ENCODE results near the gene PAM.

The PAM gene

GRCh38 chr5:102794677-102795331 is 39.7 kb downstream of the PAM start:
- DNase-seq (ENCODE audit: low read depth, low spot score): no peak
- H3K4me3 ChIP-seq (ENCODE audit: low read depth, low read length): no peak overlapping the region
- no peak for TF ChIP-seq CTCF (IDR thresholded peaks at IDR 0.05; ENCODE audit: low read depth, low read length)
- in situ Hi-C loops (cut with HindIII; ENCODE audit: low sequenced_read_pairs): no loop called here

DNA sequence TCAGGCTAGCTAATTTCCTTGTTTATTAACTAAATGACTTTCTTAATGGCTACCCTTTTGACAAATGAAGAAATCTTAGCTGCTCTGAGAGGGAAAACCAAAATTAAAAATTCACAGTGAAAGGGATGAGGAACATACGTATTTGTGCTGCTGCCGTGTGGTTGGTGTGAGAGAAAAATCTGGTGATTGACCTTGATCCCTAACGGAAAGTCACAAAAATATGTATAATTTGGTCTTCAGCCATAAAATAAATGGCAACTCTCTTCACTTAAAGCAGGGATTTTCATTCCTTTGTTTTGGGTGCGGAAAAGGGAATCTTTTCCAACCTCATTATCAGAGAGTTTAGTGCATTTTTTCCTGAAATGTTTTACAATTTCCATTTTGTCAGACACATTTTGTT is 40.4 kb downstream of the PAM start:
- TF ChIP-seq CTCF (IDR thresholded peaks at IDR 0.05; ENCODE audit: low read depth, low read length): no peak
- no peak overlapping the region for H3K4me3 ChIP-seq (ENCODE audit: low read depth, low read length)
- DNase-seq (ENCODE audit: low read depth, low spot score): no peak
- in situ Hi-C loops (cut with HindIII; ENCODE audit: low sequenced_read_pairs): no loop called here

GRCh38 chr5:102796009-102796408 is 40.9 kb downstream of the PAM start:
- DNase-seq (ENCODE audit: low read depth, low spot score): no peak
- no peak overlapping the region for H3K4me3 ChIP-seq (ENCODE audit: low read depth, low read length)
- no peak for TF ChIP-seq CTCF (IDR thresholded peaks at IDR 0.05; ENCODE audit: low read depth, low read length)
- in situ Hi-C loops (cut with HindIII; ENCODE audit: low sequenced_read_pairs): no loop called here

- in situ Hi-C loops (cut with HindIII; ENCODE audit: low sequenced_read_pairs): no loop called here
- TF ChIP-seq CTCF (IDR thresholded peaks at IDR 0.05; ENCODE audit: low read depth, low read length): no peak
Observed at GRCh38 chr5:102796498-102796897, 41.4 kb downstream of the PAM start.

GRCh38 chr5:102797322-102797884 is 42.3 kb downstream of the PAM start:
- in situ Hi-C loops (cut with HindIII; ENCODE audit: low sequenced_read_pairs): no loop called here
- no peak for DNase-seq (ENCODE audit: low read depth, low spot score)
- TF ChIP-seq CTCF (IDR thresholded peaks at IDR 0.05; ENCODE audit: low read depth, low read length): no peak
- no peak overlapping the region for H3K4me3 ChIP-seq (ENCODE audit: low read depth, low read length)

More at GRCh38 chr5:102796498-102796897, 41.4 kb downstream of the PAM start:
- no peak for DNase-seq (ENCODE audit: low read depth, low spot score)
- H3K4me3 ChIP-seq (ENCODE audit: low read depth, low read length): no peak overlapping the region

- DNase-seq (ENCODE audit: low read depth, low spot score): no peak
- TF ChIP-seq CTCF (IDR thresholded peaks at IDR 0.05; ENCODE audit: low read depth, low read length): no peak
- no peak overlapping the region for H3K4me3 ChIP-seq (ENCODE audit: low read depth, low read length)
- in situ Hi-C loops (cut with HindIII; ENCODE audit: low sequenced_read_pairs): no loop called here
Observed at GRCh38 chr5:102798104-102798785, 43.1 kb downstream of the PAM start.
